Lower leg skin (tissue), 4 donors: Measurements from ENCODE around the gene OLFM2. TPM values are rescaled to one million over a fixed set of nuclear protein-coding genes. Genes with fewer than 3 reads are reported as not detected.

Source experiments
- DNase-seq, 2 donors: peaks; one replicate each; pipeline ENCODE4 v3.0.0-alpha.2; 2019; ENCODE audit warnings: low spot score in 2 of 2
- H3K4me3 ChIP-seq: fragments of 200-600 bp; sonication (generic); 2 replicates; pipeline ENCODE4 v1.5.1; 2017; ENCODE audit warnings: mild to moderate bottlenecking, low read depth; ENCODE audit not compliant: poor library complexity, severe bottlenecking
- CTCF ChIP-seq, 3 donors: fragments of 450-650 bp; IDR thresholded peaks; one replicate each; pipeline ENCODE4 v1.5.1; 2016; ENCODE audit warnings: antibody characterized with exemption in 3 of 3, mild to moderate bottlenecking in 3 of 3, moderate library complexity in 2 of 3
- POLR2A ChIP-seq, 2 donors: fragments of 450-650 bp; IDR thresholded peaks; one replicate each; pipeline ENCODE4 v1.6.1; 2016 to 2017; ENCODE audit warnings: antibody characterized with exemption in 2 of 2, mild to moderate bottlenecking in 1 of 2, moderate library complexity in 1 of 2
- WGBS, 2 donors: methylation state at CpG; one replicate each; pipeline ENCODE4 v1.1.5; 2018; 5-methylcytosine and 5-hydroxymethylcytosine counted together
- intact Hi-C: fragments of 100-400 bp; cut with DNase I; formaldehyde crosslinking; loops from one replicate; pipeline ENCODE4 v1.15.0; 2023; ENCODE audit warnings: low total_unique reads
- total RNA-seq, 4 donors: library from RNA; depleted of rRNA; stranded (reverse); fragments of >200 nt; gene quantifications; one replicate each; pipeline ENCODE4 v1.1.0, GENCODE V29; 2016

Gene OLFM2
- total RNA-seq, 4 donors from 2014 or later: 94.8 to 157 (median 112) TPM

GRCh38 chr19:9835507-9835949, 100.8 kb downstream of the OLFM2 start:
- intact Hi-C loops: no loop called here
- no peak for DNase-seq
- 4 to 6% methylated on average over 8 to 11 of the region's 28 CpGs for WGBS, 2 donors

DNA sequence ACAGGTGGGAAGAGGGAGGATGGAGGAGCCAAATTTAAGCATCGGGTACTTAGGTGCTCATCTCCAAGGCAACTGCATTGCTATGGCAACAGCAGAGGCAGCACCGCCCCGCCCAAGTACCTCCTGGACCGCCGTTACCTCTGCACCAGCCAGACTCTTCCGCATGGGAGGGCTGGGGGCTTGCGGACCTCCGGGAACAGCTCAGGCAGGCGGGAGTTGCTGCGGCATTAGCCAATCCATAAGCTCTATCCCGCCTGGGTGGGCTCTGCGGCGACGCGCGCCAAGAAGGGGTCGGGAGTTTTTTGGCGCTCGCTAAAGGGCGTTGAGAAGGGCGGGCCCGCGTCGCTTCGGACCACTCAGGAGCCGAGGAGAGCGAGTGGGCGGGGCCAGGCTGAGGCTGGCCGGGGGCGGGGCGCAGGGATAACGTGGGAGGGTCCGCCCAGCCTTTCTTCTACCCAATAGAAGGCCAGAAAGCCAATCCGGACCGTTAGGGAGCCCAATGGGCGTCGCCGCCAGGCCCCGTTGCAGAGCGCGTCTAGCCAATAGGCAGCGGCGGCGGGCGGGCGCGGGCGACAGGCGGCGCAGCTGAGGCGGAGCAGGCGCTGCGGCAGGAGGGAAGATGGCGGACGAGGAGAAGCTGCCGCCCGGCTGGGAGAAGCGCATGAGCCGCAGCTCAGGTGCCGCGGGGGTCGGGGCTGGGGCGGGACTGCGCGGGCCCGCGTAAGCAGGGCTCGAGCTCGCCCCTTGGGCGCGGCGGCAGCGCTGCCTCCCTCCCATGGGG, 101.4 kb downstream of the OLFM2 start, which contains the start of gene PIN1:
Gene PIN1, plus strand, starts transcription at position 593 of the 781 bp plus-strand sequence. Its CDS starts 27 bp downstream, at position 620.
- peak; percentile 99 to 100 for DNase-seq
- WGBS, 2 donors: 0 to 1% methylated on average over 41 to 53 of the region's 73 CpGs
- peak within 1 kb of the TSS; percentile 66 for H3K4me3 ChIP-seq
- TF ChIP-seq CTCF (IDR thresholded peaks at IDR 0.05) (no peak), POLR2A (IDR thresholded peaks at IDR 0.05) (no peak)
- intact Hi-C loops: no loop called here

More at GRCh38 chr19:9835507-9835949, 100.8 kb downstream of the OLFM2 start:
- TF ChIP-seq CTCF (IDR thresholded peaks at IDR 0.05) (no peak), POLR2A (IDR thresholded peaks at IDR 0.05) (no peak)
- H3K4me3 ChIP-seq: peak overlapping the region; percentile 66

DNA sequence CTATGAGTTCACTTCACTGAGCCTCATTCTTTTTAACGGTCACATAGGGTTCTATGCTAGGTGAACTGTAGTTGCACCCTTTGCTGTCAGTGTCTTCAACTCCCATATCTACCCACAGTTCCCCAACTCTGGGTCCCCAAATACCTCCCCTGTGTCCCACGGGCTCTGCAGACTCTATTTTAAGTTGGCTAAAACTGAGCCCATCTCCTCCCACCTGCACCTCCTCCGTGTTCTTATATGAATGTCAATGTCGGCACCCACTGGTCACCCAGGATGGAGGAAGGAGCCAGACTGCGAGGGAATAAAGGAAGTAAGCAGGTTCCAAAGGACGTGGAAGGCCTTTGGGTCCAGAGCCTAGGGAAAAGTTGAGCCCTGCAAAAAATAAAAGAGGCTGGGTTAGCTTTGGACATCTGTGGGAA, 102.0 kb downstream of the OLFM2 start:
- WGBS, 2 donors: 63 to 65% methylated on average over 6 of the region's 6 CpGs
- TF ChIP-seq CTCF (IDR thresholded peaks at IDR 0.05) (no peak), POLR2A (IDR thresholded peaks at IDR 0.05) (no peak)
- intact Hi-C loops: no loop called here
- no peak for DNase-seq
- no peak overlapping the region for H3K4me3 ChIP-seq

GRCh38 chr19:9828551-9829063, 107.7 kb downstream of the OLFM2 start:
- 31 to 34% methylated on average over 13 of the region's 13 CpGs for WGBS, 2 donors
- H3K4me3 ChIP-seq: peak overlapping the region; percentile 94
- TF ChIP-seq POLR2A (IDR thresholded peaks at IDR 0.05): no peak
- TF ChIP-seq CTCF (IDR thresholded peaks at IDR 0.05): no peak

DNA sequence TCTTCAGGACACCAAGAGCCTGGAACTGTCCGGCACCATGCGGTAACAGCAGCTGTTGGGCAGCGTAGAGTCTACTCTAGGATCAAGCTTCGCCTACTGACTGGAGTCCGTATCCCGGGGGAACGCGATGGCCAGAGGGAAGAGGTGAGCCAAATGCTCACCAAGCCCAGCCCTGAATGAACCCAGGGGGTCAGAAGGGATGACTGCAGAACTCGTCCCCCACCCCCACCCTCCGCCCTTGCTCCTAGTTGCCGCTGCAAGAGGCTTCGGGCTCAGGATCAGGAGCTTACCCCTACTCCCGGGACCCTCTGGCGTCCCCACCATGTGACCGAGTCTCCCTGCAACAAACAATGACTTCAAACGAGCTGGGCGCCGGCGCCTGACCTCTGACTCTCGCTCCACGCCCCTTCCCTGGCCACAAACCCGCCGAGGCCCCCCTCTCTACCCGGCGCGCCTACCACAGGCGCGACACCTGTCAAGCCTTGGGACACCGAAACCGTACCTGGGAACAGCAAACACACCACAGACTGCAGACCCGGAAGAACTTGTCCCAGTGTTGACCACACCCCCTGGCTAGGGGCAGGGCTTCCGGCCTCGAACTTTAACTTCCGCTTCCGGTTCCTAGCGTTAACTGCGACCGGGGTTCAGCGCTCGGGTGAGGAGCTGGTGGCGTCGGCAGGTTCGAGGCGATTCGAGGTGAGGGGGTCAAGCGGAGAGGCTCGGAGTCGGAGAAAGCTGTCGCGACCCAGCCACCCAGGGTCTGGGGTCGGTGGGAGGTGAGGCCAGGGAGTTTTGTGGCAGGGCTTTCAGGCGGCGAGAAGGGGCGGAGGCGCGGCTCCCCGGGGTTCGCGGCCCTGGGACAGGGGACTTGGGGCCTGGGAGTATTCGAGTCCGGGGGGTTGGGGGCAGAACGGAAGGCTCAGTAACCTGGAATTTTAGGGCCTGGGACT, 108.8 kb downstream of the OLFM2 start, which contains the start of gene UBL5:
Gene UBL5, plus strand, starts transcription at position 630 of the 950 bp plus-strand sequence. CDS start 420 bp downstream, outside the sequence.
- WGBS, 2 donors: 0 to 1% methylated on average over 41 to 53 of the region's 62 CpGs
- DNase-seq: peak; percentile 90 to 97
- intact Hi-C loops: no loop called here
- TF ChIP-seq POLR2A (IDR thresholded peaks at IDR 0.05) (peak in 1 of 2 donors; percentile 62), CTCF (IDR thresholded peaks at IDR 0.05) (no peak)
- H3K4me3 ChIP-seq: peak within 1 kb of the TSS; percentile 94

More at GRCh38 chr19:9828551-9829063, 107.7 kb downstream of the OLFM2 start:
- intact Hi-C loops: no loop called here
- no peak for DNase-seq
